T1000 (cell line): ENCODE measurements around the gene AP1B1.
"Not testable (repeated sequence)": the region's sequence is repeated elsewhere in the genome, so short reads cannot be mapped to it uniquely, and the experiment has no call there.

ENCODE experiments used
- DNase-seq: peaks from one replicate; lab custom pipeline; 2025; ENCODE audit warnings: mixed read lengths; lab: John Stamatoyannopoulos, UW

The AP1B1 gene

DNA sequence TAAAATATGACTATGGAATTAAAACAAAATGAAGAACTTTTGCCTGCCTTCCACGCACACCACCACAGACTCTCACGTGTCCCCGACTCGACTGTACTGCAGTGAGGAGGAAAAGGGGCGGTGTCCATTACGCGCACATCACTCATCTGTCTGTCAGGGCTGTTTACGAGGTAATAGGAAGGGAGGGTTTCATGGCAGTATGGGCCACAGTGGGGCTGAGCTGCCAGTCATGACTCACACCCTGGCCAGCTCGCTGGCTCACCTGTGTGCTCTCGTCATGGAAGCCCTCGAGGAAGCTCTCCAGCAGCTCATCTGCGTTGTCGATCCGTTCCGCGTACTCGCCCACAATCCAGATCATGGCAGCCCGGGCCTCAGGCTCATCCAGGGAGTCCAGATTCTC is 39.4 kb downstream of the AP1B1 start:
- DNase-seq, result no peak

GRCh38 chr22:29348041-29348440 is 40.3 kb downstream of the AP1B1 start:
- no peak for DNase-seq

DNA sequence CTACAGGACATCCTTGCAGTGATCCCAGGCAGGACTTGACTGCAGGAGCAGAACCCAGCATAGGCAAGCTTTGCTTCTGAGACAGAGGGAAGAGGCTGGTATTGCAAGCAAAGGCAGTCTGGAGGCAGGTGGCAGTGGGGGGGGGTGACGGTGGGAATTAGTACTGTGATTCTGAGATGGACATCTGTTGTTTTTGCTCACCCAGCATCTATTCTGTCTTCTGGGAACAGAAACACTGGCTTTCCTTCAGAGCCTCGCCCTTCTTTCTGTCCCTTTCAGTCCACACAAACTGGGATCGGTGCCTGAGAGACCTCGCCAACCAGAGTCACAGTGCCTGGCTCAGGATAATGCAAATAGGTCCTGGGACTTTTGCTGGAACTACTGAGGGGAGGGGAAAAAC is 41.7 kb downstream of the AP1B1 start:
- DNase-seq, result no peak

GRCh38 chr22:29345932-29346331 is 42.4 kb downstream of the AP1B1 start:
- no peak for DNase-seq

GRCh38 chr22:29344889-29345288 is 43.5 kb downstream of the AP1B1 start:
- DNase-seq, result not testable (repeated sequence)

- peak; percentile 90 for DNase-seq
Measured at GRCh38 chr22:29344137-29344536, 44.2 kb downstream of the AP1B1 start.

GRCh38 chr22:29343313-29343805 is 45.0 kb downstream of the AP1B1 start:
- DNase-seq, result no peak

DNA sequence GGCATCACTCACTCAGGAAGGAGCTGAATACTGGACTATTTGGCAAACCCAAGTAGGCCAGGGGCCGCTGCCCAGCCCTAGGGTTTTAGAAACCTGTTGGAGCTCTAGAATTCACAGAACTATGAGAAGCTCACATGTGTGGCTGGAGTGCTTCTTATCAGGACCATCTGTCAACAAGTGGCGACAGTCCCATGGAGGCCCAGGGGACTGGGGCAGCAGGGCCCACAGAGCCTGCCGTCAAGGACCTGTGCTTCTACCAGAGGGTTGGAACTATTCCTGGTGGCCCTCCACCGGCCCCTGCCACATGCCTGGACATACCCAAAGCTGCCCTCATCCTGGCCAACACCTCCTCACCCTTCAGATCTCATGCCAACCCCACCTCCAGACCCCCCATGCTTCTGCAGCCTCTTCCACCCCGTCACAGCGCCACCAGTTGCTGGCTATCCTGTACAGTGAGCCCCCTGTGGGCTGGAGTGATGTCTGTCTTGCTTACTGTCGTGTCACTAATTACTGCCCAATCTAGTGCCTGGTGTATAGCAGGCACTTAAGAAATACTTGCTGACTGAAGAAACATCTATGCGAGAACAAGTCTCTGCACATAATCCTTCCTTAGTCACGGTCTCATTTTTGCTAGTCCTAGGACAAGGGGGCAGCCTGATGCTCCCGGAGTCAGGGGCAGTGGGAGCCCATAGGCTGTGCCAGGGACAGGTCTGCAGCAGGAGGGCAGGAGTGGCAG is 45.6 kb downstream of the AP1B1 start:
- DNase-seq, result no peak

GRCh38 chr22:29342177-29342576 is 46.2 kb downstream of the AP1B1 start:
- DNase-seq, result no peak

DNA sequence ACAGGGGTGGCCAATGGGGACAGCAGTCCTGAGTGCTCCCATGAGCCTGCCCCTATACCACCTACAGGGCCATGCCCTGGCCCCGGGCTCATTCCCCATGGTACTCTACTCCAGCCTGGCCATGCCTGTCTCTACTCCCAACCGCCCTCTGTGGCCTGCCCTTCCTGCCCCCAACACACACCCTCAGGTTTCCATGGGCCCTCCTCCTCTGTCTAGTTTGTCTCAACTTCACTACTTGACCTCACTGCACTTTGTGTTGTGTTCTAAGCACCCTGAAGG is 46.6 kb downstream of the AP1B1 start:
- no peak for DNase-seq

DNA sequence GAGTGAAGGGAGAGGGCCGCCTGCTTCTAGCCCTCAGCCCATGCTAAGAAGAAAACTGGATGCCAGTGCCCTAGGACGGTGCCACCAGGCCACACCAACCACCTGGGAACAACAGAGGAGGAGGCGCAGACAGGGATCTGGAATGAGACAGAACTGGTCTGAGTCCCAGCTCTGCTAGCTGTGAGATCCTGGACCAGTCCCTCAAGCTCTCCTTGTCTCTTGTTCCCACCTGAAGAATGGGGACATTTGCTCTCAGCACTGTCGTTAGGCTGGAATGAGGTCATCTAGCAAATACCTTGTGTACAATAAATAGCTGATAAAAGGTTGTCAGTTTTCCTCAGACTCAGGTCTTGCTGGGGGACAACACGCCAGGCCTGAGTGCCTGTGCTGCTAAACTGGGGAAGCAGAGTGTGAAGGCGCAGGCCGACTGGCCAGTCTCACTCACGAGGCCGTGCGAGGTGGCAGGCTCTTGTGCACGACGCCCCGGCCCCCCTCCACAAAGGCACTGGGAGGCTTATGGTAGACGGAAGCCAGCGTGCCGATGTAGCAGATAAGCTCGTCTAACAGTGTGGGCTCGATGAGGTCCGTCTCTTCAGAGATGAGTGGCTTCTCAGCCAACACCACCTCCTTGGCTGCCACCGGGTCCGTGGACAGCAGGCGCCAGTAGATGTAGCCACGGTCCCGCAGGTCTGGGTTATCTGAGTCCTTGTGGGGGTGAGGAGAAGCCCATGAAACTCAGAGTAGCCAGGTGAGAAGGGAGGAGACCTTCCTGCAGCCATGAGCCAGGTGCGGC is 47.1 kb downstream of the AP1B1 start:
- no peak for DNase-seq

- no peak for DNase-seq
Measured at GRCh38 chr22:29340566-29340965, 47.8 kb downstream of the AP1B1 start.

DNA sequence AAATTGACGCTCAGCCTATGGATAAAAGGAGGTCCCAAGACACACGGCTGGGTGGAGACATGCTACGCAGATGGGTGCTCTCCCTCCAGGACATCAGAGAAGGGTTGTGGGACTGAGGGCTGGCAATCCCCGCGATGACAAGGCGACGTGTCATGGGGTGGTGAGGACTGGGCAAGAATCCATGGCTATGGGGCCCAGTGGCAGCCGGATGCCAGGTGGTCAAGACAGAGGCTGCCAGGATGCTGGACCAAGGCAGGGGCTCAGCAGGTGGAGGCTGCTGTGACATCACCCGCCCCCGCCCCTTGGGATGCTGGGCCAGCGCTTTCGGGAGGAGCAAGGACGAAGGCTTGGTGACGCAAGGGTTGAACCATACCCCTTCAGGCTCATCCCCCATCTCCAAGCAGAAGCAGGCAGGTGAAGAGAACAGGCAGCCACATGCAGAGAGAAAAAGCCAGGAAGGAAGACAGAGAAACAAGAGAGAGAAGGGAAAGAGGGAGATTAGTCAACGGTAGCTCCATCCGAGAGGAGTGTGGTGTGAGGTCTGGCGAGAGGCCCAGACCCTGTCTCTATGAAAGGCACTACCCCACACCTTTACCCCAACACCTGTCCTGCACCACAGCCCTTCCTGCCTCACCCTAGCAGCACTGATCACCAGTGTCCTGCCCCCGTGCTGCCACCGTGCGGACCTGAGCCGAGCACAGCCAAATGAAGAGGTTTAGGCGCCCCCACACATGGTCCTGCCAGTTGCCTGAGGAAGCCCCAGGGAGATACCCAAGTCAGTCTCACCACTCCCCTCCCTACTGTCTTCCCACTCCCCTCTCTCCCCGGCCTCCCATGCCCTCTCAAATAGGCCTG is 48.8 kb downstream of the AP1B1 start:
- DNase-seq, result no peak

- DNase-seq, result no peak
Measured at GRCh38 chr22:29338398-29338797, 50.0 kb downstream of the AP1B1 start.

DNA sequence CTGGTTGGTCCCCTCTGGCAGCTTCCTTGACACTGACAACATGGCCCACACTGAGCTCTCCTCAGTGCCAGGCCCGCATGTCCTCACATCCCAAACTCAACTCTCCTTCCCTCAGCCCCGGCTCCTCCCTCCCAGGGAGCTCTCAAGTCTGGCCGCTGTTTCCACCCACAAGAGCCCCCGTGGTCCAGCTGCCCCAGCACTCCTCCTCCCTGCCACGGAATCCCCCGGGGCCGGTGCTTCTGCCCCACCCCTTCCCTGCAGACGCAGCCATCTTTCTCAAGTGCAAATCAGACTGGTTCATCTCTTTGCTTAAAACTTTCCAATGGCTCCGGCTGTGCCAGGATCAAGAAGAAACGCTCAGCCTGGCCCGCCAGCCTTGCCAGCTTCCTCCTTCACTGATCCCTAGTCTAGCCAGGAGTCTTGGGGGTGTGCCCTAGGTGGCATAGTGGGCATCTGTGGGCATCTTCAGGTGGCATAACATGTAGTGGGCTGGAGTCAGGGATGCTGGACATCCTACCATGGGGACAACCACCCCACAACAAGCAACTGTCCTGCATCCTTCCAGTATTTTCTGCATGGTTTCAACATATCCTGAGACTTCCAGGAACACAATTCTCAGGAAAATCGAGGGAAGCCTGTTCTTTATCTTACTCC is 50.6 kb downstream of the AP1B1 start:
- no peak for DNase-seq

- DNase-seq, result no peak
Measured at GRCh38 chr22:29336751-29337490, 51.4 kb downstream of the AP1B1 start.

- no peak for DNase-seq
Measured at GRCh38 chr22:29335656-29336055, 52.7 kb downstream of the AP1B1 start.

DNA sequence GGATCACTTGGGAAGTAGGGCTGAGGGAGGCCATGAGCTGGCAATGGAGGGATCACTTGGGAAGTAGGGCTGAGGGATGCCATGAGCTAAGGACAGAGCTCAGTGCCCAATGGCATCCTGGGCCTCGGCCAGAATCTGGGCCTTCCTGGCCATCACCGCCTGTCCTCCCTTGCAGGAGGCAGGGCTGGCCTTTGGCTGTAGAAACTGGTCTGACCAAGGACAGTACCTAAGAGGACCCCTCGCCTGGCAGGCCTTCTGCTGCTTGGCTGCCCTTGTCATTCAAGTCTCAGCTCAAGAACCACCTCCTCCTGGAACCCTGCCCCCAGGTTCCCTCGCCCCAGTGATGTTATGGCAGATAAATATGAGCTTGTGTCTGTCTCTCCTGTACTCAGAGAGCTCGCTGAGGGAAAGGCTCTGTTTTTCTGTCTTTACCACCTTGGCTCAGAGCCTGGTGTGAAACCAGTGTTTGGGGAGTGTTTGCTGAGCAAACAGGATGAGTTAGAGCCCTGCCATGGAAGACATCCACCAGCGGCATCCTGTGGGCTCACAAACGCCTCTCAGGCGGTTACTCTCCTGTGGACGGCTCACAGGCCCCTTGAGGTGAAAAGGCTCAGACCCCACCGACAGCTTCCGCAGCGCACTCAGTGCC is 53.5 kb downstream of the AP1B1 start:
- DNase-seq, result no peak

- no peak for DNase-seq
Measured at GRCh38 chr22:29334148-29334547, 54.2 kb downstream of the AP1B1 start.

DNA sequence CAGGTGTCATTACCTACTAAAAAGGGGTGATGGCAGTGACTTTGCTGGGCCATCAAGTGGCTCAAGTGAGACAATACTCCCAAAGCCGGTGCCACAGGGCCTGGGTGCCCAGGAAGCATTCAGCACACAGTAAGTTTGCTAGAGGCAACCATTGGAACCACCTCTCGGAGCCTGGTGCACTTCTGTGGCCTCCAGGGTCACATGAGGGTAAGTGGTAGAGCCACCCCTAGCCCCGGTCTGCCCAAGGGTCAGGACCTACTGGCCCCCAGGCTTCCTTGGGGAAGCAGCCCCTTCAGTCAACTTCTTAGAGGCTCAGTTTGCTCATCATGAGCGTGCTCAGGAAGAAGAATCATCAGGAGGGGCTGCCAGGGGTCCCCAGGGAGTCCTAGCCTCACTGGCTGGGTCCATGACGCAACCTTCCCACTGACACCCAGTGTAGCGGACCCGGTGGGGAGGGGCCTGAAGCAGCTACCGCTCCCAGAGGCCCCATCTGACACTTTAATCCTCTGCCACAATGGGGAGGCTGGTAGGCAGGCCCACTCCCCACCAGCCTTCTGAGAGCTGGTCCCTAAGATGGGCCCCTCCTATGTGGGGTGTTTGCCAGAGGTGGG is 55.4 kb downstream of the AP1B1 start:
- DNase-seq, result no peak
